Stomach (tissue), 9 donors: ENCODE data around the gene IPO5. TPM values are rescaled to one million over a fixed set of nuclear protein-coding genes. Genes with fewer than 3 reads are reported as not detected.

Source experiments
- DNase-seq, 2 donors: peaks; one replicate each; pipeline versions ENCODE4 v3.0.0 to v3.0.0-alpha.2; 2013 to 2019
- H3K27ac ChIP-seq, 5 donors: fragments of 200-600 bp in 4 of 5; sonication (generic) in 4 of 5; one replicate each; pipeline ENCODE4 v1.5.1; 2013 to 2019; ENCODE audit warnings: mild to moderate bottlenecking in 1 of 5, moderate library complexity in 1 of 5
- H3K27me3 ChIP-seq, 3 donors: fragments of 200-600 bp; sonication (generic); one replicate each; pipeline ENCODE4 v1.5.1; 2017 to 2019; ENCODE audit warnings: mixed run types in 1 of 3
- H3K36me3 ChIP-seq, 4 donors: fragments of 200-600 bp; sonication (generic); 1 replicate in 3 of 4; 2 replicates in 1 of 4; pipeline ENCODE4 v1.5.1; 2016 to 2019
- H3K4me1 ChIP-seq, 4 donors: fragments of 200-600 bp; sonication (generic); one replicate each; pipeline ENCODE4 v1.5.1; 2016 to 2019
- H3K4me3 ChIP-seq, 4 donors: fragments of 200-600 bp; sonication (generic) in 3 of 4; one replicate each; pipeline ENCODE4 v1.5.1; 2016 to 2019; ENCODE audit warnings: mild to moderate bottlenecking in 1 of 4
- H3K9me3 ChIP-seq, 4 donors: fragments of 200-600 bp; sonication (generic); one replicate each; pipeline ENCODE4 v1.5.1; 2016 to 2019
- CTCF ChIP-seq, 7 experiments: fragments of 450-650 bp in 4 of 7; fragments of 200-600 bp in 3 of 7; sonication (generic) in 3 of 7; IDR thresholded peaks; one replicate each; pipeline ENCODE4 v1.5.1; 2016 to 2019; ENCODE audit warnings: antibody characterized with exemption in 7 of 7, control low read depth in 2 of 7, mild to moderate bottlenecking in 1 of 7
- EP300 ChIP-seq: sonication (generic); formaldehyde crosslinking; IDR thresholded peaks from one replicate; pipeline ENCODE4 v1.6.1; 2017; ENCODE audit warnings: antibody characterized with exemption
- POLR2A ChIP-seq, 4 donors: fragments of 450-650 bp; IDR thresholded peaks; one replicate each; pipeline ENCODE4 v1.6.1; 2016; ENCODE audit warnings: antibody characterized with exemption in 4 of 4, control low read depth in 2 of 4, mild to moderate bottlenecking in 1 of 4, moderate library complexity in 1 of 4
- POLR2AphosphoS5 ChIP-seq, 3 donors: sonication (generic); formaldehyde crosslinking; IDR thresholded peaks; one replicate each; pipeline ENCODE4 v1.6.1; 2016; ENCODE audit warnings: antibody characterized with exemption in 3 of 3
- WGBS, 5 donors: extraction: QIAGEN DNeasy Blood & Tissue Kit in 3 of 5; methylation state at CpG; one replicate each; pipeline versions ENCODE4 v1.1.5 to v1.1.7; 2013 to 2018; 5-methylcytosine and 5-hydroxymethylcytosine counted together
- intact Hi-C: fragments of 100-400 bp; cut with DNase I; formaldehyde crosslinking; loops from one replicate; pipeline ENCODE4 v1.15.1; 2023; ENCODE audit warnings: low total_unique reads
- polyA plus RNA-seq, 3 donors: library from polyadenylated mRNA; stranded (reverse); fragments of 200-250 nt; gene quantifications; one replicate each; pipeline ENCODE4 v1.2.3, GENCODE V29; 2013
- total RNA-seq, 5 donors: library from RNA; depleted of rRNA; stranded (reverse); fragments of >200 nt; gene quantifications; one replicate each; pipeline versions ENCODE4 v1.1.0 to v1.2.3, GENCODE V29; 2014 to 2016
- donor health status: healthy with polysubstance abuse.
- donor health status: Bipolar disorder and iron deficiency.
- donor health status: healthy.

The IPO5 gene
- total and polyA plus RNA-seq, 8 donors, result 24.7 to 236 (median 60.1) TPM

- Histone ChIP-seq H3K36me3 (no peaks in the 10 kb centered on the region), H3K27me3 (no peaks in the 10 kb centered on the region), H3K27ac (no peak overlapping the region), H3K9me3 (no peaks in the 10 kb centered on the region), H3K4me3 (no peak overlapping the region), H3K4me1 (no peaks in the 10 kb centered on the region)
- DNase-seq, result peak in 1 of 2 donors; percentile 49
- intact Hi-C loops, result no loop called here
- 69 to 85% (median 81%) methylated on average over 6 of the region's 6 CpGs for WGBS, 5 donors
- TF ChIP-seq CTCF (IDR thresholded peaks at IDR 0.05), result no peak
- TF ChIP-seq POLR2A (IDR thresholded peaks at IDR 0.05), result no peak
- no peak for TF ChIP-seq POLR2AphosphoS5 (IDR thresholded peaks at IDR 0.05)
- TF ChIP-seq EP300, result no peak
These were observed 32.2 kb upstream of the IPO5 start for GRCh38 chr13:97921176-97921816.

GRCh38 chr13:97928301-97928700 is 25.2 kb upstream of the IPO5 start:
- Histone ChIP-seq H3K36me3 (no peaks in the 10 kb centered on the region), H3K4me3 (no peak overlapping the region), H3K27me3 (no peaks in the 10 kb centered on the region), H3K9me3 (no peaks in the 10 kb centered on the region), H3K27ac (no peak overlapping the region), H3K4me1 (no peaks in the 10 kb centered on the region)
- DNase-seq, result no peak
- intact Hi-C loops, result no loop called here
- WGBS, 5 donors, result 63 to 92% (median 71%) methylated on average over 1 of the region's 1 CpG
- TF ChIP-seq EP300, result no peak
- TF ChIP-seq POLR2AphosphoS5 (IDR thresholded peaks at IDR 0.05), result no peak
- TF ChIP-seq POLR2A (IDR thresholded peaks at IDR 0.05), result no peak
- TF ChIP-seq CTCF (IDR thresholded peaks at IDR 0.05), result no peak

- no peak for DNase-seq
- Histone ChIP-seq H3K4me3 (no peak overlapping the region), H3K4me1 (no peaks in the 10 kb centered on the region), H3K9me3 (no peaks in the 10 kb centered on the region), H3K27ac (no peak overlapping the region), H3K36me3 (no peaks in the 10 kb centered on the region), H3K27me3 (no peaks in the 10 kb centered on the region)
- WGBS, 5 donors, result 48 to 67% (median 53%) methylated on average over 5 of the region's 5 CpGs
- TF ChIP-seq EP300 (no peak), CTCF (IDR thresholded peaks at IDR 0.05) (no peak), POLR2A (IDR thresholded peaks at IDR 0.05) (no peak), POLR2AphosphoS5 (IDR thresholded peaks at IDR 0.05) (no peak)
- intact Hi-C loops, result no loop called here
These were observed 21.4 kb upstream of the IPO5 start for GRCh38 chr13:97932036-97932435.

- H3K27me3 ChIP-seq, result no peaks in the 10 kb centered on the region
- WGBS, 5 donors, result 82 to 87% (median 85%) methylated on average over 5 of the region's 5 CpGs
- intact Hi-C loops, result no loop called here
- no peaks in the 10 kb centered on the region for H3K36me3 ChIP-seq
- H3K4me1 ChIP-seq, result no peaks in the 10 kb centered on the region
- H3K4me3 ChIP-seq, result no peak overlapping the region
- TF ChIP-seq CTCF (IDR thresholded peaks at IDR 0.05) (no peak), POLR2A (IDR thresholded peaks at IDR 0.05) (no peak), EP300 (no peak)
- no peaks in the 10 kb centered on the region for H3K9me3 ChIP-seq
- no peak overlapping the region for H3K27ac ChIP-seq
- DNase-seq, result no peak
These were observed 20.8 kb upstream of the IPO5 start for GRCh38 chr13:97932647-97933046.
